Cardiac ventricle fibroblast (primary cell): ENCODE results near the gene OR10A7. TPM values are rescaled to one million over a fixed set of nuclear protein-coding genes. Genes with fewer than 3 reads are reported as not detected.

Experiments
- total RNA-seq: library from RNA; depleted of rRNA; stranded (reverse); fragments of >200 nt; gene quantifications from 2 replicates; pipeline ENCODE4 v1.2.3, GENCODE V29; 2015

The OR10A7 gene, protein sequence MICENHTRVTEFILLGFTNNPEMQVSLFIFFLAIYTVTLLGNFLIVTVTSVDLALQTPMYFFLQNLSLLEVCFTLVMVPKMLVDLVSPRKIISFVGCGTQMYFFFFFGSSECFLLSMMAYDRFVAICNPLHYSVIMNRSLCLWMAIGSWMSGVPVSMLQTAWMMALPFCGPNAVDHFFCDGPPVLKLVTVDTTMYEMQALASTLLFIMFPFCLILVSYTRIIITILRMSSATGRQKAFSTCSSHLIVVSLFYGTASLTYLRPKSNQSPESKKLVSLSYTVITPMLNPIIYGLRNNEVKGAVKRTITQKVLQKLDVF
- total RNA-seq, result not detected in 2 replicates

GRCh38 chr12:55220725-55221124, at the start of gene OR10A7:
Gene OR10A7 (plus strand): TSS chr12:55221025. CDS start chr12:55221025, 0 bp downstream.

GRCh38 chr12:55244309-55244708, 23.5 kb downstream of the OR10A7 start, which contains the start of gene OR6C74:
Gene OR6C74 (plus strand): TSS chr12:55244609. CDS start chr12:55247288, 2,679 bp downstream.

Other genes starting within 250 kb of the OR10A7 start
- gene TESPA1, start 236.3 kb upstream of the OR10A7 start, total RNA-seq, result not detected in 2 replicates
- not detected in 2 replicates for gene NEUROD4, start 201.1 kb upstream of the OR10A7 start, total RNA-seq
- not detected in 2 replicates for gene OR9K2, start 94.6 kb upstream of the OR10A7 start, total RNA-seq
- not detected in 2 replicates for gene OR6C74, start 23.6 kb downstream of the OR10A7 start, total RNA-seq
- gene OR6C6, start 75.5 kb downstream of the OR10A7 start, total RNA-seq, result not detected in 2 replicates
- gene OR6C1, start 93.3 kb downstream of the OR10A7 start, total RNA-seq, result not detected in 2 replicates
- gene OR6C3, start 109.7 kb downstream of the OR10A7 start, total RNA-seq, result not detected in 2 replicates
- not detected in 2 replicates for gene OR6C75, start 141.9 kb downstream of the OR10A7 start, total RNA-seq
- not detected in 2 replicates for gene OR6C65, start 179.5 kb downstream of the OR10A7 start, total RNA-seq
- not detected in 2 replicates for gene OR6C76, start 205.2 kb downstream of the OR10A7 start, total RNA-seq
- gene OR6C2, start 223.1 kb downstream of the OR10A7 start, total RNA-seq, result not detected in 2 replicates
- not detected in 2 replicates for gene OR6C70, start 249.1 kb downstream of the OR10A7 start, total RNA-seq